SK-N-SH treated with all-trans-retinoic acid at 6 μM for 48 hours (cell line): ENCODE measurements around the gene SEL1L3.

Experiments
- ATAC-seq: fragments of 200-7000 bp; cut with Tn5 transposase; 3 replicates; pipeline ENCODE4 v1.9.1; 2020; ENCODE audit warnings: mild to moderate bottlenecking, moderate library complexity
- ARNTL ChIP-seq: fragments of 450-650 bp; formaldehyde crosslinking; IDR thresholded peaks from 2 replicates; pipeline ENCODE4 v1.5.0; 2020; ENCODE audit warnings: low read depth, mild to moderate bottlenecking, moderate library complexity, borderline replicate concordance
- BACH2 ChIP-seq: fragments of 250-450 bp; sonication (Bioruptor Pico); IDR thresholded peaks from 2 replicates; pipeline ENCODE4 v1.9.0; 2021; ENCODE audit warnings: mild to moderate bottlenecking, borderline replicate concordance
- CREB5 ChIP-seq: fragments of 250-450 bp; sonication (Bioruptor Pico); IDR thresholded peaks from 2 replicates; pipeline ENCODE4 v1.5.1; 2020; ENCODE audit warnings: low read depth, mild to moderate bottlenecking, moderate library complexity
- CSRNP3 ChIP-seq: fragments of 250-450 bp; sonication (Bioruptor Pico); IDR thresholded peaks from 2 replicates; pipeline ENCODE4 v1.5.1; 2021; ENCODE audit warnings: mild to moderate bottlenecking, moderate library complexity
- ESRRG ChIP-seq: fragments of 250-450 bp; sonication (Bioruptor Pico); IDR thresholded peaks from 2 replicates; pipeline ENCODE4 v1.6.1; 2021; ENCODE audit warnings: mild to moderate bottlenecking
- GLIS3 ChIP-seq: fragments of 250-450 bp; sonication (Bioruptor Pico); IDR thresholded peaks from 2 replicates; pipeline ENCODE4 v1.5.0; 2020; ENCODE audit warnings: mild to moderate bottlenecking, moderate library complexity
- ISL1 ChIP-seq: fragments of 250-450 bp; sonication (Bioruptor Pico); IDR thresholded peaks from 2 replicates; pipeline ENCODE4 v2.1.2; 2022; ENCODE audit warnings: mild to moderate bottlenecking, moderate library complexity
- OSR1 ChIP-seq: fragments of 250-450 bp; sonication (Bioruptor Pico); IDR thresholded peaks from 2 replicates; pipeline ENCODE4 v1.8.0; 2022; ENCODE audit warnings: moderate library complexity, mild to moderate bottlenecking, inconsistent platforms
- PPARA ChIP-seq: fragments of 250-450 bp; sonication (Bioruptor Pico); IDR thresholded peaks from 2 replicates; pipeline ENCODE4 v1.5.0; 2020; ENCODE audit warnings: mild to moderate bottlenecking, borderline replicate concordance
- RARB ChIP-seq: fragments of 250-450 bp; sonication (Bioruptor Pico); IDR thresholded peaks from 2 replicates; pipeline ENCODE4 v1.8.0; 2021; ENCODE audit warnings: mild to moderate bottlenecking, moderate library complexity
- SNAI2 ChIP-seq: fragments of 250-450 bp; sonication (Bioruptor Pico); IDR thresholded peaks from 2 replicates; pipeline ENCODE4 v1.5.0; 2020; ENCODE audit warnings: mild to moderate bottlenecking, moderate library complexity
- TCF4 ChIP-seq: fragments of 250-450 bp; sonication (Bioruptor Pico); IDR thresholded peaks from 2 replicates; pipeline ENCODE4 v1.8.0; 2021; ENCODE audit warnings: mild to moderate bottlenecking, moderate library complexity, borderline replicate concordance
- TOX ChIP-seq: fragments of 250-450 bp; sonication (Bioruptor Pico); IDR thresholded peaks from 2 replicates; pipeline ENCODE4 v1.8.0; 2021; ENCODE audit warnings: mild to moderate bottlenecking, moderate library complexity, borderline replicate concordance
- ZC3H10 ChIP-seq: fragments of 250-450 bp; sonication (Bioruptor Pico); IDR thresholded peaks from 2 replicates; pipeline ENCODE4 v1.5.1; 2021; ENCODE audit warnings: mild to moderate bottlenecking, moderate library complexity
- ZFP3 ChIP-seq: fragments of 250-450 bp; sonication (Bioruptor Pico); IDR thresholded peaks from 2 replicates; pipeline ENCODE4 v1.5.0; 2020; ENCODE audit warnings: mild to moderate bottlenecking, moderate library complexity
- ZFP30 ChIP-seq: fragments of 450-650 bp; formaldehyde crosslinking; IDR thresholded peaks from 2 replicates; pipeline ENCODE4 v1.5.0; 2022; ENCODE audit warnings: mild to moderate bottlenecking, moderate library complexity
- ZNF565 ChIP-seq: fragments of 450-650 bp; formaldehyde crosslinking; conservative IDR thresholded peaks from 2 replicates; pipeline ENCODE4 v1.5.0; 2020; ENCODE audit warnings: low read depth, mild to moderate bottlenecking, moderate library complexity
- ZNF70 ChIP-seq: fragments of 450-650 bp; formaldehyde crosslinking; IDR thresholded peaks from 2 replicates; pipeline ENCODE4 v1.5.0; 2020; ENCODE audit warnings: mild to moderate bottlenecking, moderate library complexity
- TF ChIP-seq, protein P1 (sequence below): fragments of 250-450 bp; sonication (Bioruptor Pico); IDR thresholded peaks from 2 replicates; pipeline ENCODE4 v1.8.0; 2020; ENCODE audit warnings: mild to moderate bottlenecking, moderate library complexity, borderline replicate concordance
- TF ChIP-seq, protein P2 (sequence below): fragments of 250-450 bp; sonication (Bioruptor Pico); IDR thresholded peaks from 2 replicates; pipeline ENCODE4 v1.5.0; 2020; ENCODE audit warnings: mild to moderate bottlenecking, moderate library complexity

Gene SEL1L3

DNA sequence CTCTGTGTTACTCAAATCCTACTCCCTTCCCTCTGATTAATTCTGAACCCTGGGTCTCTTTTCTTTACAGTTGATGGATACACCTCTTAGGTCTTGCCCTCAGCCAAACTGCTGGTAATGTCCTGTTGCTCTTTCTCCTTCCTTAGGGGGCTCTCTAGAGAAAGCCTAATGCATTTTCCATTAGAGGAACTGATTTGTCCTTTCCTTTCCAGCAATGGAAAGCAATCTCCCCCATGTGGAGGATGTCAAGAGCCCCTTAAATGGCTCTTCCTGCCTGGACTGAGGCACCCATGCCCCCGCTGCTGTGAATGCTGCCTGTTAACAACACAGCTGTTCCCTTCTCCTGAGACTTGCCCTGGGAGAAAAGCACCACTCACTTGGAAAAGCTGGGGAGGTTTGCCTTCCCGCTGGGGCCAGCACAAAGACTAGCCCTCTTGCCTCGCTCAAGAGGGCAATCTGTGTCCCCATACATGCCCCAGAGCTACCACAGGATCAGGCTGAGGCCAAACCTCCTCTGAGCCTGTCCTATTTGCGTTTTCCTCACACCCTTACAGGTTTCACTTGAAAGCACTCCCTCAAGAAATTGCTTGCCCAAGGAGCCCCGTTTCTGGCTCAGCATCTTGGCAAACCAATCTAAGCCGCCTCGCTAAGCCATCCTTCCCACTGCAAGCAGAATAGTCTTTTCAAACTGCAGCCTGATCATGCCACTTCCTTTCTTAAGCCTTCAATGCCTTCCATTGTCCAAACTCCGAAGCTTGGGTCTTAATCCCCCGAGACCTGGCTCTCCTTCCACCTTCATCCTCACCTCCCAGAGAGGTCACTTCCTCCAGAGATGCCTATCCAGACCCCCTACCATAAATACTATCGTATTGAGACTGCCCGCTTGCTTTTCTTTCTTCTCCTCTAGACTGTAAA, 28.0 kb upstream of the SEL1L3 start:
- ATAC-seq: no peak
- no peak for TF ChIP-seq GLIS3 (CRISPR knock-in tag)

GRCh38 chr4:25889589-25890503, 27.1 kb upstream of the SEL1L3 start:
- ATAC-seq: no peak
- TF ChIP-seq TOX (CRISPR knock-in tag) (no peak), RARB (no peak)
- TF ChIP-seq, all 23 proteins: peak for 0

- no peak for TF ChIP-seq ISL1
- ATAC-seq: no peak
Measured at GRCh38 chr4:25888781-25889180, 26.0 kb upstream of the SEL1L3 start.

GRCh38 chr4:25884031-25884782, 21.4 kb upstream of the SEL1L3 start:
- peak; percentile 40 for ATAC-seq
- TF ChIP-seq BACH2 (CRISPR knock-in tag) (no peak), ZNF565 (CRISPR knock-in tag) (no peak), ZFP30 (CRISPR knock-in tag) (no peak), RARB (no peak), CREB5 (CRISPR knock-in tag) (no peak), OSR1 (no peak), ZC3H10 (CRISPR knock-in tag) (no peak), ZFP3 (CRISPR knock-in tag) (no peak), ESRRG (CRISPR knock-in tag) (no peak), PPARA (CRISPR knock-in tag) (no peak)
- TF ChIP-seq, protein P1, sequence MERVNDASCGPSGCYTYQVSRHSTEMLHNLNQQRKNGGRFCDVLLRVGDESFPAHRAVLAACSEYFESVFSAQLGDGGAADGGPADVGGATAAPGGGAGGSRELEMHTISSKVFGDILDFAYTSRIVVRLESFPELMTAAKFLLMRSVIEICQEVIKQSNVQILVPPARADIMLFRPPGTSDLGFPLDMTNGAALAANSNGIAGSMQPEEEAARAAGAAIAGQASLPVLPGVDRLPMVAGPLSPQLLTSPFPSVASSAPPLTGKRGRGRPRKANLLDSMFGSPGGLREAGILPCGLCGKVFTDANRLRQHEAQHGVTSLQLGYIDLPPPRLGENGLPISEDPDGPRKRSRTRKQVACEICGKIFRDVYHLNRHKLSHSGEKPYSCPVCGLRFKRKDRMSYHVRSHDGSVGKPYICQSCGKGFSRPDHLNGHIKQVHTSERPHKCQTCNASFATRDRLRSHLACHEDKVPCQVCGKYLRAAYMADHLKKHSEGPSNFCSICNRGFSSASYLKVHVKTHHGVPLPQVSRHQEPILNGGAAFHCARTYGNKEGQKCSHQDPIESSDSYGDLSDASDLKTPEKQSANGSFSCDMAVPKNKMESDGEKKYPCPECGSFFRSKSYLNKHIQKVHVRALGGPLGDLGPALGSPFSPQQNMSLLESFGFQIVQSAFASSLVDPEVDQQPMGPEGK (CRISPR knock-in tag): no peak

- ATAC-seq: no peak
- TF ChIP-seq TCF4 (CRISPR knock-in tag) (no peak), ARNTL (no peak), BACH2 (CRISPR knock-in tag) (no peak), ZNF70 (CRISPR knock-in tag) (no peak), SNAI2 (CRISPR knock-in tag) (no peak), CSRNP3 (CRISPR knock-in tag) (no peak), CREB5 (CRISPR knock-in tag) (no peak), RARB (no peak), ZFP3 (CRISPR knock-in tag) (no peak), PPARA (CRISPR knock-in tag) (no peak), ISL1 (no peak), ZFP30 (CRISPR knock-in tag) (no peak), OSR1 (no peak), ZNF565 (CRISPR knock-in tag) (no peak)
- TF ChIP-seq, protein P2, sequence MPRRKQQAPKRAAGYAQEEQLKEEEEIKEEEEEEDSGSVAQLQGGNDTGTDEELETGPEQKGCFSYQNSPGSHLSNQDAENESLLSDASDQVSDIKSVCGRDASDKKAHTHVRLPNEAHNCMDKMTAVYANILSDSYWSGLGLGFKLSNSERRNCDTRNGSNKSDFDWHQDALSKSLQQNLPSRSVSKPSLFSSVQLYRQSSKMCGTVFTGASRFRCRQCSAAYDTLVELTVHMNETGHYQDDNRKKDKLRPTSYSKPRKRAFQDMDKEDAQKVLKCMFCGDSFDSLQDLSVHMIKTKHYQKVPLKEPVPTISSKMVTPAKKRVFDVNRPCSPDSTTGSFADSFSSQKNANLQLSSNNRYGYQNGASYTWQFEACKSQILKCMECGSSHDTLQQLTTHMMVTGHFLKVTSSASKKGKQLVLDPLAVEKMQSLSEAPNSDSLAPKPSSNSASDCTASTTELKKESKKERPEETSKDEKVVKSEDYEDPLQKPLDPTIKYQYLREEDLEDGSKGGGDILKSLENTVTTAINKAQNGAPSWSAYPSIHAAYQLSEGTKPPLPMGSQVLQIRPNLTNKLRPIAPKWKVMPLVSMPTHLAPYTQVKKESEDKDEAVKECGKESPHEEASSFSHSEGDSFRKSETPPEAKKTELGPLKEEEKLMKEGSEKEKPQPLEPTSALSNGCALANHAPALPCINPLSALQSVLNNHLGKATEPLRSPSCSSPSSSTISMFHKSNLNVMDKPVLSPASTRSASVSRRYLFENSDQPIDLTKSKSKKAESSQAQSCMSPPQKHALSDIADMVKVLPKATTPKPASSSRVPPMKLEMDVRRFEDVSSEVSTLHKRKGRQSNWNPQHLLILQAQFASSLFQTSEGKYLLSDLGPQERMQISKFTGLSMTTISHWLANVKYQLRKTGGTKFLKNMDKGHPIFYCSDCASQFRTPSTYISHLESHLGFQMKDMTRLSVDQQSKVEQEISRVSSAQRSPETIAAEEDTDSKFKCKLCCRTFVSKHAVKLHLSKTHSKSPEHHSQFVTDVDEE (CRISPR knock-in tag): no peak
Measured at GRCh38 chr4:25883565-25883964, 20.8 kb upstream of the SEL1L3 start.
